ENCODE results near the gene POLK.
"Not testable (repeated sequence)": the region's sequence is repeated elsewhere in the genome, so short reads cannot be mapped to it uniquely, and the experiment has no call there.

The POLK gene

DNA sequence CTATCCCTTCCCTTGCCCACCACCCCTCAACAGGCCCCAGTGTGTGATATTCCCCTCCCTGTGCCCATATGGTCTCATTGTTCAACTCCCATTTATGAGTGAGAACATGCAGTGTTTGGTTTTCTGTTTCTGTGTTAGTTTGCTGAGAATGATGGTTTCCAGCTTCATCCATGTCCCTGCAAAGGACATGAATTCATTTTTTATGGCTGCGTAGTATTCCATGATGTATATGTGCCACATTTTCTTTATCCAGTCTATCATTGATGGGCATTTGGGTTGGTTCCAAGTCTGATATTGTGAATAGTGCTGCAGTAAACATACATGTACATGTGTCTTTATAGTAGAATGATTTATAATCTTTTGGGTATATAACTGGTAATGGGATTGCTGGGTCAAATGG is 49.0 kb downstream of the POLK start:
- H3K27ac ChIP-seq (ENCODE audit: low read depth, low read length); H3K4me1 ChIP-seq (ENCODE audit: control insufficient read depth, insufficient read depth, low read length); H3K4me3 ChIP-seq (ENCODE audit: low read length); H3K36me3 ChIP-seq (ENCODE audit: control insufficient read depth, insufficient read depth, low read length); H3K27me3 ChIP-seq (ENCODE audit: control insufficient read depth, insufficient read depth, low read length); H3K9ac ChIP-seq (ENCODE audit: low read length): not testable (repeated sequence)

DNA sequence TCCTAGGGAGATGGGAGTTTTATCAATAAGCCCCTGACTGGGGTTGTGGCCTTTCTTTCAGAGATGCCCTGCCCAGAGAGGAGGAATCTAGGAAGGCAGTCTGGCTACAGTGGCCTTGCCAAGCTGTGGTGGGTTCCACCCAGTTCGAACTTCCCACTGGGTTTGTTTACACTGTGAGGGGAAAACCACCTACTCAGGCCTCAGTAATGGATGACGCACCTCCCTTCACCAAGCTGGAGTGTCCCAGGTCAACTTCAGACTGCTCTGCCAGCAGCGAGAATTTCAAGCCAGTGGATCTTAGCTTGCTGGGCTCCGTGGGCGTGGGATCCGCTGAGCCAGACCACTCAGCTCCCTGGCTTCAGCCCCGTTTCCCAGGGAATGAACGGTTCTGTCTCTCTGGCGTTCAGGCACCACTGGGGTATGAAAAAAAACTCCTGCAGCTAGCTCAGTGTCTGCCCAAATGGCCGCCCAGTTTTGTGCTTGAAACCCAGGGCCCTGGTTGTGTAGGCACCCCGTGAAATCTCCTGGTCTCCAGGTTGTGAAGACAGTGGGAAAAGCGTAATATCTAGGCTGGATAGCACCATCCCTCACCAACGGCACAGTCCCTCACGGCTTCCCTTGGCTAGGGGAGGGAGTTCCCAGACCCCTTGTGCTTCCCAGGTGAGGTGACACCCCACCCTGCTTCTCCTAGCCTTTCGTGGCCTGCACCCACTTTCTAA is 54.5 kb downstream of the POLK start:
- H3K36me3 ChIP-seq (ENCODE audit: control insufficient read depth, insufficient read depth, low read length); H3K4me3 ChIP-seq (ENCODE audit: low read length); H3K27me3 ChIP-seq (ENCODE audit: control insufficient read depth, insufficient read depth, low read length); H3K9ac ChIP-seq (ENCODE audit: low read length); H3K27ac ChIP-seq (ENCODE audit: low read depth, low read length); H3K4me1 ChIP-seq (ENCODE audit: control insufficient read depth, insufficient read depth, low read length): not testable (repeated sequence)

DNA sequence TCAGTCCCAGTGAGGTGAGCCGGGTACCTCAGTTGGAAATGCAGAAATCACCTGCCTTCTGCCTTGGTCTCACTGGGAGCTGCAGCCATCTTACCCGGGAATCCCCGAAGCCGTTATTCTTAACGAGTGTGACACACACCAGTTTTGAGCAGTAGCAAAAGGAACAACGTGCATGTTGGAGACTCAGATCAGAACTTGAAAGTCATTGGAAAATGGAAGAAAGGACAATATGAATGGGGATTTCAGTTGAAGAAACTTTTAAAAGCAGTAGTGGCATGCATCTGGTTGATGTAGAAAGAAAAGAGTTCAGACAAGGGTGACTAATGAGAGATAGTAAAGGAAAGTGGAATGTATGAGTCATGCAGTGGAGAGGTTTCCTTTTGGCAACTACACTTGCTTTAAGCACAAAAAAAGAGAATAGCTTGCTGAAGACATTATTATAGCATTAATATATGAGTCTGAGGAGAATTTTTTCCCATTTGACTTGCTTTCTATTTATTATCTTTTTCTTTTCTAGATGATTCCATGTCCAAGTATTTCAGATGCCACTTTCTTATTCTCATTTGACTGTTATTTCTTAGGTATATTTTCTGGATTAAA is 55.1 kb downstream of the POLK start:
- Histone ChIP-seq H3K4me1 (ENCODE audit: control insufficient read depth, insufficient read depth, low read length) (peaks cover 8% of the 10 kb centered on the region), H3K36me3 (ENCODE audit: control insufficient read depth, insufficient read depth, low read length) (no peaks in the 10 kb centered on the region), H3K9ac (ENCODE audit: low read length) (no peak overlapping the region), H3K27me3 (ENCODE audit: control insufficient read depth, insufficient read depth, low read length) (no peaks in the 10 kb centered on the region), H3K4me3 (ENCODE audit: low read length) (no peak overlapping the region), H3K27ac (ENCODE audit: low read depth, low read length) (no peak overlapping the region)

DNA sequence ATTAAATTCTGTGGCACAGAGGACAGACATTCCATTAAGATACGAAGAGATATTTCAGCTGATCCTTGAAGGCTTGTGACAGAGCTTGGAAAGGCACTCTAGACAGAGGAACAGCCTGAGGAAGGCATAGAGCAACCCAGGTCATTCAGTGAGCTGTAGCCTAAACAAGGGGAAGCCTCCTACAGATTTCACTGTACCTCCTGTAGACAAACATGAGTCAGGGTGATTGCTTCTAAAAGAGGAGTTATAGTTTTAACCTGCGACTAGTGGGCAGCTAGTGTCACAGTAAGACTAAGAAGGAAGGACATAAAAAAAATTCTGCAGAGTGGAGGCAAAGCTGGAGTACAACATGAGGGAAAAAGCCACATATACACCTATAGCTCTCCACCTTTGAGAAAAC is 56.0 kb downstream of the POLK start:
- Histone ChIP-seq H3K27me3 (ENCODE audit: control insufficient read depth, insufficient read depth, low read length) (no peaks in the 10 kb centered on the region), H3K36me3 (ENCODE audit: control insufficient read depth, insufficient read depth, low read length) (no peaks in the 10 kb centered on the region), H3K4me1 (ENCODE audit: control insufficient read depth, insufficient read depth, low read length) (peaks cover 8% of the 10 kb centered on the region), H3K4me3 (ENCODE audit: low read length) (no peak overlapping the region), H3K27ac (ENCODE audit: low read depth, low read length) (no peak overlapping the region), H3K9ac (ENCODE audit: low read length) (no peak overlapping the region)

DNA sequence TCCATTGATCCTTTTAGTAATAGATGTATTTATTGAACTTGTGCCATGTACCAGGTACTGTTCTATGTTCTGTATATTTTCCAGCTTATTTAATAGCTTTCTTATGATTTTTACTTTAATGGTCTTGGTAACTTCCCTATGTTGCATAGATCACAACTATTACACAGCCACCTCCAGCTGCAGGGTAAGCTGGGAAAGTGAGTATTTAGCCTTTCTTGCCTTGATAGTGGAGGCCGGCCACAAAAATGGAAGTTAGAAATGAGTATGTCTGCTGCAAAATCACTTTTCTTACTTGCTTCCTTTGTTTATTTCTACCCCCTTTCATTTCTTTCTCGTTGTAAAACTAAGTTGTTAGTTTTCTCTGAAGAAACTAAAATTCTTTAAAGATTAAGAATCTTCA is 56.5 kb downstream of the POLK start:
- H3K4me1 ChIP-seq (ENCODE audit: control insufficient read depth, insufficient read depth, low read length), result peaks cover 8% of the 10 kb centered on the region
- no peaks in the 10 kb centered on the region for H3K36me3 ChIP-seq (ENCODE audit: control insufficient read depth, insufficient read depth, low read length)
- H3K4me3 ChIP-seq (ENCODE audit: low read length), result no peak overlapping the region
- H3K27me3 ChIP-seq (ENCODE audit: control insufficient read depth, insufficient read depth, low read length), result no peaks in the 10 kb centered on the region
- H3K9ac ChIP-seq (ENCODE audit: low read length), result no peak overlapping the region
- H3K27ac ChIP-seq (ENCODE audit: low read depth, low read length), result no peak overlapping the region

DNA sequence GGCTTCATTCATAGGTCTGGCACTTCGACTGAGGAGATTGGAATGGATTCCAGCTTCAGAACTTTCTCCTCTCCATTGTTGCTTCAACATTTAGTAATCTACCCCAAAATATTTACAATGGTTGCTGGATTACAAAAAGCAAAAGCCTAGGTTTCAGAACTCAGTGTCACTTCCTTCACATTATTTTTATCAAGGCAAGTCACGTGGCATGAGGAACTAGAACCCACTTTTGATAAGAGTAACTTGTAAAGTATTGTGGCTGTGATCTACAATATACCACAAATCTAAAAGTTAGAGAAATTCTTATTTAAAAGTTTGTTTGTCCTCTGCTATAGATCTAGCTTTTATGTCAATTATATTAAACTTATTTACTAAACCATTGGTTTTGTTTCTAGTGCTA is 59.9 kb downstream of the POLK start:
- H3K27me3 ChIP-seq (ENCODE audit: control insufficient read depth, insufficient read depth, low read length), result no peaks in the 10 kb centered on the region
- H3K36me3 ChIP-seq (ENCODE audit: control insufficient read depth, insufficient read depth, low read length), result no peaks in the 10 kb centered on the region
- no peak overlapping the region for H3K4me3 ChIP-seq (ENCODE audit: low read length)
- peaks cover 6% of the 10 kb centered on the region for H3K4me1 ChIP-seq (ENCODE audit: control insufficient read depth, insufficient read depth, low read length)
- no peak overlapping the region for H3K27ac ChIP-seq (ENCODE audit: low read depth, low read length)
- H3K9ac ChIP-seq (ENCODE audit: low read length), result no peak overlapping the region

DNA sequence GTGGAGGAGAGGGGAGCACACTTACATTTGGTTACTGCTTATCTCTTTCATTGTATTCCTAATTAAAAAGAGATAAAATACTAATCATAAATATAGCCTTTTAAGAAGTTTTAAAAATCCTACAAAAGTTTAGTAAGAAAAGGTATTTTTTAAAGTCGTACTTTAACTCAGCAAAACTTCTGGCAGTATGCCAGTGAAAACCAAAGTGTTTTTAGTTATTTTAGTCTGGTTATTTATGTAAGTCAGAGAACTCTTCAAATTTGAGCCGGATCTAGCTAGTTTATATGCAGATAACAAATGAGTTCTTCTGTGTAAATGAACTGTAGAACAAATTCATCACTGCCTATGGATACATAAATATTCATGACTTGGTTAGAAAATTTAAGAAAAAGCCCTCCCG is 63.1 kb downstream of the POLK start:
- Histone ChIP-seq H3K9ac (ENCODE audit: low read length) (no peak overlapping the region), H3K4me3 (ENCODE audit: low read length) (no peak overlapping the region), H3K36me3 (ENCODE audit: control insufficient read depth, insufficient read depth, low read length) (no peaks in the 10 kb centered on the region), H3K27me3 (ENCODE audit: control insufficient read depth, insufficient read depth, low read length) (no peaks in the 10 kb centered on the region), H3K4me1 (ENCODE audit: control insufficient read depth, insufficient read depth, low read length) (no peaks in the 10 kb centered on the region), H3K27ac (ENCODE audit: low read depth, low read length) (no peak overlapping the region)

DNA sequence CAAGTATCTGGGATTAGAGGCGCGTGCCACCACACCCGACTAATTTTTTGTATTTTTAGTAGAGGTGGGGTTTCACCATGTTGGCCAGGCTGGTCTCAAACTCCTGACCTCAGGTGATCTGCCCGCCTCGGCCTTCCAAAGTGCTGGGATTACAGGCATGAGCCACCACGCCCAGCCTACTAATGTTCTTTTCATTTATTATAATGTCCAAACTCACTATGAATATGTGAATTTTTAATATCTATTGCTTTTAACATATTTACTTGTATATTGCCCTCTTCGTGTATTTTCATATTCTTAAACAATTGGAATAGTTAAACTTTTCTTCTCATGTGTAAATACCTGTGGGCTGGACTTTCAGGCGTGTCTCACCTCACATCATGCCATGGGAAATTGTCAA is 66.6 kb downstream of the POLK start:
- not testable (repeated sequence) for H3K36me3 ChIP-seq (ENCODE audit: control insufficient read depth, insufficient read depth, low read length)

DNA sequence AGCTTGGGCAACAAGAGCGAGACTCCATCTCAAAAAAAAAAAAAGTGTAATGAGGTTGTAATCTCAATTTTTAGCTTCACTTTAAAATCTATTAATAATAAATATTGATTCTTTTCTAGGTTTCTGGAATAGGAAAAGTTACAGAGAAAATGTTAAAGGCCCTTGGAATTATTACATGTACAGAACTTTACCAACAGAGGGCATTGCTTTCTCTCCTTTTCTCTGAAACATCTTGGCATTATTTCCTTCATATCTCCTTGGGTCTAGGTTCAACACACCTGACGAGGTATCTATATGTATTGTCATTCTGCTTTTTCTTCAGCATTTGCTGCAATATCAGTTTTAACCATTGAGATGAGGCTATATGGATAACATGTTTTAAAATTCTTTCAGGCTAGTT is 73.0 kb downstream of the POLK start:
- no peak overlapping the region for H3K27ac ChIP-seq (ENCODE audit: low read depth, low read length)
- no peaks in the 10 kb centered on the region for H3K27me3 ChIP-seq (ENCODE audit: control insufficient read depth, insufficient read depth, low read length)
- no peak overlapping the region for H3K4me3 ChIP-seq (ENCODE audit: low read length)
- no peaks in the 10 kb centered on the region for H3K4me1 ChIP-seq (ENCODE audit: control insufficient read depth, insufficient read depth, low read length)
- no peak overlapping the region for H3K9ac ChIP-seq (ENCODE audit: low read length)
- no peaks in the 10 kb centered on the region for H3K36me3 ChIP-seq (ENCODE audit: control insufficient read depth, insufficient read depth, low read length)

More for the DNA sequence above, 66.6 kb downstream of the POLK start:
- H3K27me3 ChIP-seq (ENCODE audit: control insufficient read depth, insufficient read depth, low read length); H3K27ac ChIP-seq (ENCODE audit: low read depth, low read length); H3K4me1 ChIP-seq (ENCODE audit: control insufficient read depth, insufficient read depth, low read length); H3K9ac ChIP-seq (ENCODE audit: low read length); H3K4me3 ChIP-seq (ENCODE audit: low read length): not testable (repeated sequence)

DNA sequence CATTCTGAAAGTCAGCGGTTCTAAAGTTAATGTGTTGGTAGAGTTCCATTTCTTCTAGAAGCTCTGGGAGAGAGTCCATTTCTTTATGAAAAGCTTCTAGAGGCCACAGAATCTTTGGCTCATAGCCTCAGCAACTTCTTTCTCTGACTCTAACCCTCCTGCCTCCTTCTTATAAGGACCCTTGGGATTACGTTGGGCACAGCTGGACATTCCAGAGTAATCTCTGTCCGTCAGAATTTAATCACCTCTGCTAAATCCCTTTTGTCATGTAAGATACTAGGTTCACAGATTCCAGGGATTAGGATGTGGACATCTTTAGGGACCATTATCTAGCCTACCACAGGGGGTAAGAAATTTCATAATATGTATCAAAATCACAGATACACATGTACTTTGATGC is 77.0 kb downstream of the POLK start:
- no peaks in the 10 kb centered on the region for H3K4me1 ChIP-seq (ENCODE audit: control insufficient read depth, insufficient read depth, low read length)
- H3K4me3 ChIP-seq (ENCODE audit: low read length), result no peak overlapping the region
- H3K36me3 ChIP-seq (ENCODE audit: control insufficient read depth, insufficient read depth, low read length), result no peaks in the 10 kb centered on the region

DNA sequence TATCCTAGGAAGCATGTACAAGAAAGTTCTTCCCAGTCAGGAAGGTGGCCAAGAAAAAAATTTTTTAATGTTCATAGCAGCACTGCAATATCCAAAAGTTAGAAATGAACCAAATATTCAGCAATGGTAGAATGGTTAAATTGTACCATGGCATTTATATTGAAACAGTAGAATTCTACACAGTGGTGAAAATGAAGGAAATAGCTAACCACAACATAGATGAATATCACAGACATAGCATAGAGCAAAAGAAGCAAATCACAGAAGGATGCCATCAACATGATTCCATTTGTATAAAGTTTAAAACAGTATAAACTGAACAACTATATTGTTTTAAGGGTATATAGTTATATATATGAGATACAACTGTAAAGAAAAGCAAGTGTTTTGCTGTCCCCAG is 88.8 kb downstream of the POLK start:
- H3K36me3 ChIP-seq (ENCODE audit: control insufficient read depth, insufficient read depth, low read length), result peaks cover 3% of the 10 kb centered on the region
- no peak overlapping the region for H3K4me3 ChIP-seq (ENCODE audit: low read length)
- H3K27me3 ChIP-seq (ENCODE audit: control insufficient read depth, insufficient read depth, low read length), result no peaks in the 10 kb centered on the region
- no peak overlapping the region for H3K9ac ChIP-seq (ENCODE audit: low read length)
- no peaks in the 10 kb centered on the region for H3K4me1 ChIP-seq (ENCODE audit: control insufficient read depth, insufficient read depth, low read length)
- H3K27ac ChIP-seq (ENCODE audit: low read depth, low read length), result no peak overlapping the region

More for the DNA sequence above, 77.0 kb downstream of the POLK start:
- no peak overlapping the region for H3K9ac ChIP-seq (ENCODE audit: low read length)
- no peak overlapping the region for H3K27ac ChIP-seq (ENCODE audit: low read depth, low read length)
- H3K27me3 ChIP-seq (ENCODE audit: control insufficient read depth, insufficient read depth, low read length), result no peaks in the 10 kb centered on the region

DNA sequence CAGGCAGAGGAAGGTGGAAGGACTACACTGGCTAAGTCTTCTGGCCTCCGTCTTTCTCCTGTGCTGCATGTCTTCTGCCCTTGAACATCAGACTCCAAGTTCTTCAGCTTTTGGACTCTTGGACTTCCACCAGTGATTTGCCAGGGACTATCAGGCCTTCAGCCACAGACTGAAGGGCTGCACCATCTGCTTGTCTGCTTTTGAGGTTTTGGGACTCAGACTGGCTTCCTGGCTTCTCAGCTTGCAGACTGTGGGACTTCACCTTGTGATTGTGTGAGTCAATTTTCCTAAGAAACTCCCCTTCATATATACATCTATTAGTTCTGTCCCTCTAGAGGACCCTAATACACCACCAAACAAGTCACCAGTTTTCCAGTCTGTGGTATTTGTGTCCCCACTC is 89.9 kb downstream of the POLK start:
- Histone ChIP-seq H3K4me3 (ENCODE audit: low read length) (no peak overlapping the region), H3K9ac (ENCODE audit: low read length) (no peak overlapping the region), H3K4me1 (ENCODE audit: control insufficient read depth, insufficient read depth, low read length) (no peaks in the 10 kb centered on the region), H3K27ac (ENCODE audit: low read depth, low read length) (no peak overlapping the region), H3K27me3 (ENCODE audit: control insufficient read depth, insufficient read depth, low read length) (no peaks in the 10 kb centered on the region), H3K36me3 (ENCODE audit: control insufficient read depth, insufficient read depth, low read length) (peaks cover 3% of the 10 kb centered on the region)

DNA sequence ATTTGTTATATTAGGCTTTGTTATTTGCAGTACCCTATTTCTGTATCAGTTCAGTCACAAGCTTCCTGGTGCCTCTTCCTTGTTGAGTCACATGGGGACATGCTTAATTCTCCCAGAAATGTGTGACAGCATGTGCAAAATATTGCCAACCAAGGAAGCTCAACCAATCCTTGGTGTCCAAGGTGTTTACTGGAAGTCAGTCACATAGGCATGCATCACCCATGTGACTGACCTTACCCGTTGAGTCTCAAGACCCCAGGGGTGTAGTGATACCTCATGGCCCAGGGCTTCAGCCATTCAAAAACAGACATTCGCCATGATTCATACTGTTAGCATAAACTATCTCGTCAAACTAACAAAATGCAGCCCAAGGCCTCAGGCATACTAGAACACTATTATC is 90.3 kb downstream of the POLK start:
- peaks cover 3% of the 10 kb centered on the region for H3K36me3 ChIP-seq (ENCODE audit: control insufficient read depth, insufficient read depth, low read length)
- no peak overlapping the region for H3K4me3 ChIP-seq (ENCODE audit: low read length)

More for the DNA sequence above, 90.3 kb downstream of the POLK start:
- Histone ChIP-seq H3K9ac (ENCODE audit: low read length) (no peak overlapping the region), H3K4me1 (ENCODE audit: control insufficient read depth, insufficient read depth, low read length) (no peaks in the 10 kb centered on the region), H3K27ac (ENCODE audit: low read depth, low read length) (no peak overlapping the region), H3K27me3 (ENCODE audit: control insufficient read depth, insufficient read depth, low read length) (no peaks in the 10 kb centered on the region)

All from rectal smooth muscle tissue (tissue), 1 donor.